ELR (cell line): ENCODE results near the gene SPANXN5.
"Not testable (repeated sequence)": the region's sequence is repeated elsewhere in the genome, so short reads cannot be mapped to it uniquely, and the experiment has no call there.

ENCODE experiments used
- DNase-seq: peaks from one replicate; pipeline ENCODE4 v3.0.0-alpha.2; 2015; ENCODE audit warnings: low read depth

Gene SPANXN5, protein sequence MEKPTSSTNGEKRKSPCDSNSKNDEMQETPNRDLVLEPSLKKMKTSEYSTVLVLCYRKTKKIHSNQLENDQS

DNA sequence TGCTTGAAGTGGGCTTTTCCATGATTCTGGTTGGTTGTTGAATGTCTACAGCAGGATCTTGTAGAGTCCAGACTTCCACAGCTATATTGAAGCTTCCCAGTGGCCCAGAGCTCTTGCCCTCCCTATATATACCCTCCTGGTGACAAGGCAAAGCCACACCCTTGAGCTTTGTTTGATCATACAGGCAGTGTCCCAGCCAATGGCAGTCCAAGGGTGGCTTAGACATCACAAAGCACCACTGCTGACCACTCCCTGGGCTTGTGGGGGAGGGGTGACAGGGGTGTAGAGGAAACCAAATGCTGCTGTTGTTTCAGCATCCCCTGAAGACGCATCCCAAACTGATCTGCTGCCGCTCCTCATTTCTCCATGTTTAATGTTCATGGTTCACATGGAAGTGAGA is at the start of gene SPANXN5:
Gene SPANXN5, minus strand, starts transcription at position 101 of the 400 bp plus-strand sequence. Its CDS starts 79 bp downstream, at position 22.
- not testable (repeated sequence) for DNase-seq

GRCh38 chrX:52843619-52844018 is 46.4 kb upstream of the SPANXN5 start:
- not testable (repeated sequence) for DNase-seq

- DNase-seq: peak; percentile 2
Measured at GRCh38 chrX:52839137-52839536, 41.9 kb upstream of the SPANXN5 start.

GRCh38 chrX:52830551-52830950 is 33.3 kb upstream of the SPANXN5 start:
- DNase-seq: no peak

DNA sequence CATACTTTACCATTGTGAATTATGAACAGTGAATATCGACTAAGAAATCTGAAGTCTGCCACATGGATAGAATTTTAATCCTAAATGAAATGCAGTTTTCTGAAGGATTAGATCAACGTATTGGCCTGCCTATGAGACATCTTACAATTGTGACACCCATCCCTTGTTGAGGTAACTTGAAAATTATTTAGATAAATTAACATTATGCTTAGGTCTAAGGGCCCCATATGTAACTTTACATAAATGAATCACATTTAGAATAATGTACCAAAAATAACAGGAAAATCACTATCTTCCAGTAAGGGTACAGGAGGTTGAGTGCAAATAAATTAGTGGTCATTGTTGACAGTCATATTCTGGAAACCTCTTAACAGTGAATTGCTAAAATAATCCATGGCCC is 27.4 kb upstream of the SPANXN5 start:
- no peak for DNase-seq

DNA sequence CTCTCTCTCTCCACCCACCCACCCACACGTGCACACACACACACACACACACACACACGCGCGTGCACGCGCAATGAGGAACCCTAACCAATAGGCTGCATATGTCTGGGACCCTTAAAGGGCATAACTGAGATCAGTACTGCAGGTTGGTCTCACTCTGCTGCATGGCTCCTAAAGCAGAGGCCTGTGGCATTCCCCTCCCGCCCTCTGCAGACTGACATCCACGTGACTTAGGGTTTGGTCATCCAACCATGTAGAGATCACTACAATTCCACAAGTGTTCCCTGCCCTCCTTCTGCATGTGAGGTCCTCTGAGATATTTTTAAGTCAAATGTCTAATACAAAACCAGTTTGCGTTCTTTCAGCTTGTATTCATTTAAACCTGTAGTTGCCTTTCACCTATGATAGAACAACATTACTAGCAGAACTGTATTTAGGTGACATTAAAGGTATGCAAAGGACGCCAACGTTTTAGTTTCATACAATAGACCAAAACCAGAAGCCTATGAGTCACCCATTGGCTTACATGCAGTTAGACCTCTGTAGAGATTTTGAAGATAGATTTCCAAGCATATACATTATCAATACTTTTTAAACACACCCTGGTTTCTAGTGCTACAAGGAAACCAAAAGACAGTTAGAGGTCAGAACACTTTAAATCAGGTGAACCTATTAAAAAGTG is 24.0 kb upstream of the SPANXN5 start:
- DNase-seq: no peak

DNA sequence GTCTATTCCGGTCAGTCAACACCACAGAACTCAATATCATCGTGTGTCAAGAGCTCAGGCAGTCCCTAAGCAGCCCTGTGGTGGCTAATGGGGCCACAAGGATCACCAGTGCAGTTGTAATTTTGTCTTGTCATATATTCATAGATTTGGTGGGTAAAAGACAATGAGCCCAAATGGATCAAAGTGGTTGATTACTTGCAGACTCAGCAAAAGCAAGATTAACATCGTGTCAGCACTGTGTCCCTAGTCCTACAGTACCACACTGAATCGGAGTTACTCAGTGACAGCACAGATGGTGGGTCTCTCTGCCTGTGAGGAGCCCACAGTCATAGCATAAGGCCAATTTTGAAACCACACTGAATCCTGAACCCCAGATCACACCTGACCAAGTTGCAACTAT is 22.6 kb upstream of the SPANXN5 start:
- no peak for DNase-seq

DNA sequence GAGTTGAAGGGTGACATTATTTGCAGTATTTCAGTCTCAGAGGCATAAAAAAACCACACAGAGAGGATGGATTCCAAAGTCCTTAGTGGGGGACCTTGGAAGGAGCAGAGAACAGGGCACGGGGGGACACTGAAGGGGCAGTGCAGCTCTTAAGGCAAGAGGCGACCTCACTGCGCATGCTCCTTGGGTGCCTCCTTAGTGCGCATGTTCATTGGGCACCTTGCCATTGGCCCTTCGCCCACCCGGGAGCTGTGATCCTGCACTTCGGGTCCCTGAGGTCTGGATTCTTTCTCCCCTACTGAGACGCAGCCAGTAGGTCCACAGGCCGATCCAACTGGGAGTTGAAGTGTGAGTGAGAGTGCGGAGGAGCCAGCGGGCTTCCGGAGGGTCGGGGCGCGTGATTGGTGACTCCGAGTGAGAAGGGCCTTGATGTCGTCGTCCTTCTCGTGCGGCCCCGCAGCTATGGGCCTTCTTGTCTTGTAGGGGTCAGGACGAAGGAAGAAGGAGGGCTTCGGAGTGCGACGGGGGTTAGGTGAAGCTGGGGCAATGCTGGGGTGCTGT is 13.9 kb upstream of the SPANXN5 start, which contains the start of gene XAGE5:
Gene XAGE5, plus strand, starts transcription at position 223 of the 561 bp plus-strand sequence. CDS start 1,280 bp downstream, outside the sequence.
- no peak for DNase-seq

DNA sequence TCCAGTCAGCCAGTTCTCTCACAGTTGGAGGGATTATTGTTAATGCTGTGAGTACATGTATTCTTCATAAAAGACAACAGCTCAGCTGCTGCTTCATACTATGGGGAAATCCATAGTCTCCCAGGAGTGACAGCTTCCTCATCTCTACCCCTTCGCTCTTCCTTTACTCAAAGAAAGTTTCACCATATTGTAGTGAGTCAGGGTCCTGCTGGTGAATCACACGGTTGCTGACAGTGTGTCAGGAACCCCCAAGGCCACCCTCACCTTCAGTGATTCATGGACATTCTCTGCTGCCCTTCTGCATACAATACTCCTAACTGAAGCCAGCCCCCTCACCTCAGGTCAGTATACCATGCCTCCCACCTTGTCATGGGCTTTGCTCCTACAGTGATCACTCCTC is 7.6 kb upstream of the SPANXN5 start:
- DNase-seq: not testable (repeated sequence)

DNA sequence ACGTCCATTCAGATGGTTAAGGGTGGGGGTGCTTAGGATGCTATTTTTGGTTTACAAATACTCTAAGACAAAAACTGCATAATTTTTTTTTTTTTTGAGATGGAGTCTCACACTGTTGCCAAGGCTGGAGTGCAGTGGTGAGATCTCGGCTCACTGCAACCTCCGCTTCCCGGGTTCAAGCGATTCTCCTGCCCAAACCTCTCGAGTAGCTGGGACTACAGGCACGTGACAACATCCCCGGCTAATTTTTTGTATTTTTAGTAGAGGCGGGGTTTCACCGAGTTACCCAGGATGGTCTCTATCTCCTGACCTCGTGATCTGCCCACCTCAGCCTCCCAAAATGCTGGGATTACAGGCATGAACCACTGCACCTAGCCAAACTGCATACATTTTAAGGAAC is 23.7 kb downstream of the SPANXN5 start:
- not testable (repeated sequence) for DNase-seq

DNA sequence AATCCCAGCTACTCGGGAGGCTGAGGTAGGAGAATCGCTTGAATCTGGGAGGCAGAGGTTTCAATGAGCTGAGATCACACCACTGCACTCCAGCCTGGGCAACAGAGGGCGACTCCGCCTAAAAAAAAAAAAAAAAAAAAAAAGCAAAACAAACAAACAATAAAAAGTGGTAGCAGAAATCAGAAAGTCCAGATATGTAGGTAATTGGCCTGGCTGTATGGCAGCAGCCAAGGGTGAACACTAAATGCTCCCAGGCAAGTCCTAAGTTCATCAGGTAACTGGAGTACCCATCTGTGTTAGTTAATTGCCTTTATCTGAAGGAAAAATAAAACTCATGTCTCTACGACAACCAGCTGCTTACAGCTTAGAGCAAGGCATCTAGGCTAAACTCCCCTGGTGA is 31.2 kb downstream of the SPANXN5 start:
- DNase-seq: not testable (repeated sequence)

GRCh38 chrX:52750952-52751351 is 46.3 kb downstream of the SPANXN5 start, which contains the start of gene SSX2B:
Gene SSX2B, plus strand, starts transcription at chrX:52751252. Its CDS starts 1,429 bp downstream, at chrX:52752681.
- not testable (repeated sequence) for DNase-seq
